Body of pancreas (tissue), 4 donors: ENCODE data around the gene B3GAT1.

Experiments used
- CTCF ChIP-seq, 7 experiments: fragments of 450-650 bp in 4 of 7; fragments of 200-600 bp in 3 of 7; sonication (generic) in 3 of 7; IDR thresholded peaks; one replicate each; pipeline ENCODE4 v1.5.1; 2016 to 2019; ENCODE audit warnings: antibody characterized with exemption in 7 of 7
- POLR2A ChIP-seq, 3 donors: fragments of 450-650 bp; IDR thresholded peaks; one replicate each; pipeline ENCODE4 v1.6.1; 2016; ENCODE audit warnings: antibody characterized with exemption in 3 of 3, mild to moderate bottlenecking in 2 of 3

DNA sequence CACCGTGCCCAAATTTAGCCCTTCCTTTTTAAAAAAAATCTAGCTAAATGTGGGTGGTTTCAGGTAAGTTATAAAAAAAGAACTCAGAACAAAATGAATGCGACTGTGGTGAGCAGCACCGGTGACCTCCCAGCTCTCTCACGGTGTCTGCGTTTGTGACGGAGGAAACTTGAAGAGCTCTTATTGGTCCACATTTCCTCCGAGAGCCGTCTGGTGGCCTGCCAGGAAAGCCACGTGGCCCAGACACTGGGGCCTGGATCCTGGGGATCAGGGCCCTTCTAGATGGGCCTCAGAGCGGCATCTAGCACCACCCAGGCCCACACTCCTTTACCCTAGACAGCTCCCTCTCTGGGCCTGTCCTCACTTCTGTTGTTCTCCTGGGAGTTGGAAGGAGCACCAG lies 39.5 kb downstream of the B3GAT1 start:
- no peak for TF ChIP-seq CTCF (IDR thresholded peaks at IDR 0.05)
- no peak for TF ChIP-seq POLR2A (IDR thresholded peaks at IDR 0.05)
